HCT116 (cell line): ENCODE results near the gene RFLNA. TPM values are rescaled to one million over a fixed set of nuclear protein-coding genes. Genes with fewer than 3 reads are reported as not detected.

Source experiments
- ATAC-seq: fragments of 200-7000 bp; cut with Tn5 transposase; 2 replicates; pipeline ENCODE4 v1.9.1; 2020; ENCODE audit warnings: mild to moderate bottlenecking, moderate library complexity
- BruUV-seq: library from RNA; stranded (reverse); fragments of 400-500 nt; replicated peaks from 2 replicates; lab custom pipeline; 2021; lab: Mats Ljungman, UMichigan
- CTCF ChIA-PET: fragments of 300-600 bp; sonication (Branson Sonifier 250); formaldehyde crosslinking; loops from one replicate; lab custom pipeline; 2021; ENCODE audit warnings: antibody characterized with exemption; lab: Charles Lee
- POLR2A ChIA-PET: fragments of 300-600, 350-600 bp; sonication (Branson Sonifier 250); formaldehyde crosslinking; loops from one replicate; lab custom pipeline; 2021; ENCODE audit warnings: antibody characterized with exemption; lab: Charles Lee
- RAD21 ChIA-PET, 2 experiments: fragments of 300-600 bp; sonication (Branson Sonifier 250); formaldehyde crosslinking; loops; one replicate each; lab custom pipeline; 2023; ENCODE audit warnings: low total read pairs in 2 of 2; ENCODE audit not compliant: uncharacterized antibody in 2 of 2, unreplicated experiment in 2 of 2, low non-redundant PET in 1 of 2; lab: Charles Lee
- DNase-seq: peaks from one replicate; pipeline ENCODE4 v3.0.0-alpha.2; 2010; ENCODE audit warnings: low read depth, low spot score
- H2AFZ ChIP-seq: fragments of 200-600 bp; shearing (Covaris generic), sonication (generic); 2 replicates; pipeline ENCODE4 v1.6.1; 2017; ENCODE audit warnings: low read depth, mixed run types, mixed read lengths, antibody characterized with exemption, low read length; ENCODE audit not compliant: poor library complexity, severe bottlenecking
- H3K27ac ChIP-seq: 2 replicates; pipeline ENCODE4 v1.5.1; 2012; ENCODE audit warnings: low read depth, low read length
- H3K27me3 ChIP-seq: fragments of 200-600 bp; sonication (generic); 2 replicates; pipeline ENCODE4 v1.6.1; 2016; ENCODE audit warnings: mixed run types, low read length, mixed read lengths; ENCODE audit not compliant: insufficient read depth
- H3K36me3 ChIP-seq, 2 experiments: fragments of 200-500 bp in 1 of 2; fragments of 200-600 bp in 1 of 2; sonication (Bioruptor generic) in 1 of 2; sonication (generic) in 1 of 2; 2 replicates each; pipeline versions ENCODE4 v1.5.1 to v1.6.1; 2014 to 2016; ENCODE audit warnings: low read length in 2 of 2, inconsistent platforms in 1 of 2, mixed read lengths in 1 of 2, mixed run types in 1 of 2; ENCODE audit not compliant: insufficient read depth in 2 of 2, control insufficient read depth in 1 of 2
- H3K4me1 ChIP-seq, 2 experiments: fragments of 200-600 bp in 1 of 2; sonication (generic) in 1 of 2; 2 replicates each; pipeline versions ENCODE4 v1.5.1 to v1.6.1; 2012 to 2017; ENCODE audit warnings: low read length in 2 of 2, inconsistent platforms in 1 of 2, mild to moderate bottlenecking in 1 of 2, mixed read lengths in 1 of 2, mixed run types in 1 of 2, moderate library complexity in 1 of 2; ENCODE audit not compliant: insufficient read depth in 2 of 2, control insufficient read depth in 1 of 2
- H3K4me2 ChIP-seq: fragments of 200-600 bp; sonication (generic); 2 replicates; pipeline ENCODE4 v1.6.1; 2017; ENCODE audit warnings: mixed run types, low read length, mixed read lengths
- H3K4me3 ChIP-seq, 2 experiments: fragments of 200-600 bp in 1 of 2; sonication (generic) in 1 of 2; replicated peaks in 1 of 2; 2 replicates each; pipeline ENCODE4 v1.5.1; 2011 to 2016; ENCODE audit warnings: low read length in 2 of 2, control low read depth in 1 of 2, low read depth in 1 of 2, mild to moderate bottlenecking in 1 of 2, mixed read lengths in 1 of 2, mixed run types in 1 of 2
- H3K79me2 ChIP-seq: fragments of 200-600 bp; sonication (generic); 2 replicates; pipeline ENCODE4 v1.6.1; 2017; ENCODE audit warnings: mild to moderate bottlenecking, mixed run types, low read length, moderate library complexity, mixed read lengths; ENCODE audit not compliant: insufficient read depth
- H3K9ac ChIP-seq: fragments of 200-600 bp; sonication (generic); 2 replicates; pipeline ENCODE4 v1.6.1; 2016; ENCODE audit warnings: low read length, mixed read lengths
- H3K9me2 ChIP-seq: fragments of 200-600 bp; sonication (generic), shearing (Covaris generic); 2 replicates; pipeline ENCODE4 v1.6.1; 2017; ENCODE audit warnings: mixed run types, mild to moderate bottlenecking, moderate library complexity; ENCODE audit not compliant: insufficient read depth
- H3K9me3 ChIP-seq, 2 experiments: fragments of 200-500 bp in 1 of 2; fragments of 200-600 bp in 1 of 2; sonication (Bioruptor generic) in 1 of 2; sonication (generic) in 1 of 2; 2 replicates each; pipeline ENCODE4 v1.6.1; 2014 to 2017; ENCODE audit warnings: low read length in 2 of 2, mixed read lengths in 2 of 2, inconsistent platforms in 1 of 2, low read depth in 1 of 2, mild to moderate bottlenecking in 1 of 2, mixed run types in 1 of 2, moderate library complexity in 1 of 2; ENCODE audit not compliant: control insufficient read depth in 1 of 2, insufficient read depth in 1 of 2
- H4K20me1 ChIP-seq: fragments of 200-600 bp; sonication (generic), shearing (Covaris generic); 2 replicates; pipeline ENCODE4 v1.6.1; 2017; ENCODE audit warnings: mixed run types, mild to moderate bottlenecking, moderate library complexity; ENCODE audit not compliant: insufficient read depth
- CBX3 ChIP-seq: IDR thresholded peaks from 2 replicates; pipeline ENCODE4 v1.6.1; 2012; ENCODE audit warnings: low read depth
- EGR1 ChIP-seq: IDR thresholded peaks from 2 replicates; pipeline ENCODE4 v1.6.1; 2012; ENCODE audit warnings: low read depth
- EZH2 ChIP-seq: fragments of 200-600 bp; sonication (generic); IDR thresholded peaks from 2 replicates; pipeline ENCODE4 v1.6.1; 2017; ENCODE audit warnings: antibody characterized with exemption, mixed run types
- EZH2phosphoT487 ChIP-seq: fragments of 200-600 bp; IDR thresholded peaks from 2 replicates; pipeline ENCODE4 v1.6.1; 2018; ENCODE audit warnings: antibody characterized with exemption, borderline replicate concordance
- FOSL1 ChIP-seq: IDR thresholded peaks from 2 replicates; pipeline ENCODE4 v1.6.1; 2012; ENCODE audit warnings: low read depth
- POLR2A ChIP-seq: IDR thresholded peaks from 2 replicates; pipeline ENCODE4 v1.7.0; 2011; ENCODE audit warnings: borderline replicate concordance; ENCODE audit not compliant: insufficient read depth, insufficient read length; ENCODE audit errors: extremely low read depth
- POLR2AphosphoS5 ChIP-seq: IDR thresholded peaks from 2 replicates; pipeline ENCODE4 v1.6.1; 2011; ENCODE audit warnings: mild to moderate bottlenecking, low read depth, low read length, moderate library complexity
- RAD21 ChIP-seq: IDR thresholded peaks from 2 replicates; pipeline ENCODE4 v1.6.1; 2012; ENCODE audit warnings: low read depth, mild to moderate bottlenecking
- SIN3A ChIP-seq: IDR thresholded peaks from 2 replicates; pipeline ENCODE4 v1.6.1; 2012; ENCODE audit warnings: low read depth
- SP1 ChIP-seq: IDR thresholded peaks from 2 replicates; pipeline ENCODE4 v1.6.1; 2012; ENCODE audit warnings: low read depth
- SRF ChIP-seq: IDR thresholded peaks from 2 replicates; pipeline ENCODE4 v1.6.1; 2012; ENCODE audit warnings: low read depth
- YY1 ChIP-seq: IDR thresholded peaks from 2 replicates; pipeline ENCODE4 v1.6.1; 2011; ENCODE audit warnings: low read length, low read depth, moderate library complexity, mild to moderate bottlenecking; ENCODE audit not compliant: insufficient replicate concordance; ENCODE audit errors: extremely low read depth
- ZFX ChIP-seq: fragments of 450-650 bp; IDR thresholded peaks from 2 replicates; pipeline ENCODE4 v1.6.1; 2017
- ZNF274 ChIP-seq: fragments of 200-500 bp; sonication (Bioruptor generic); IDR thresholded peaks from 2 replicates; pipeline ENCODE4 v1.6.1; 2014; ENCODE audit warnings: mild to moderate bottlenecking, low read depth, low read length, inconsistent platforms
- intact Hi-C: fragments of 100-400 bp; cut with micrococcal nuclease; formaldehyde crosslinking; loops from 2 replicates; pipeline ENCODE4 v1.10.0; 2022
- total RNA-seq: library from RNA; stranded (reverse); gene quantifications from one replicate; pipeline ENCODE4 v1.2.1, GENCODE V29; 2021; ENCODE audit not compliant: unreplicated experiment
- TF ChIP-seq, protein P1 (sequence below): IDR thresholded peaks from 2 replicates; pipeline ENCODE4 v1.6.1; 2012
- TF ChIP-seq, protein P2 (sequence below): IDR thresholded peaks from 2 replicates; pipeline ENCODE4 v1.6.1; 2011; ENCODE audit warnings: mild to moderate bottlenecking, low read length, moderate library complexity; ENCODE audit not compliant: insufficient replicate concordance; ENCODE audit errors: extremely low read depth
- TF ChIP-seq, protein P3 (sequence below), 3 experiments: fragments of 200-600 bp in 1 of 3; sonication (generic) in 1 of 3; IDR thresholded peaks in 2 of 3; conservative IDR thresholded peaks in 1 of 3; 2 replicates each; pipeline ENCODE4 v1.5.1; 2012 to 2017; ENCODE audit warnings: low read depth in 2 of 3, low read length in 2 of 3, antibody characterized with exemption in 1 of 3, borderline replicate concordance in 1 of 3, control low read depth in 1 of 3, mild to moderate bottlenecking in 1 of 3, mixed read lengths in 1 of 3, mixed run types in 1 of 3, moderate library complexity in 1 of 3; ENCODE audit not compliant: insufficient read depth in 1 of 3

RFLNA gene
- total RNA-seq, 1 experiment from 2014 or later: not detected

DNA sequence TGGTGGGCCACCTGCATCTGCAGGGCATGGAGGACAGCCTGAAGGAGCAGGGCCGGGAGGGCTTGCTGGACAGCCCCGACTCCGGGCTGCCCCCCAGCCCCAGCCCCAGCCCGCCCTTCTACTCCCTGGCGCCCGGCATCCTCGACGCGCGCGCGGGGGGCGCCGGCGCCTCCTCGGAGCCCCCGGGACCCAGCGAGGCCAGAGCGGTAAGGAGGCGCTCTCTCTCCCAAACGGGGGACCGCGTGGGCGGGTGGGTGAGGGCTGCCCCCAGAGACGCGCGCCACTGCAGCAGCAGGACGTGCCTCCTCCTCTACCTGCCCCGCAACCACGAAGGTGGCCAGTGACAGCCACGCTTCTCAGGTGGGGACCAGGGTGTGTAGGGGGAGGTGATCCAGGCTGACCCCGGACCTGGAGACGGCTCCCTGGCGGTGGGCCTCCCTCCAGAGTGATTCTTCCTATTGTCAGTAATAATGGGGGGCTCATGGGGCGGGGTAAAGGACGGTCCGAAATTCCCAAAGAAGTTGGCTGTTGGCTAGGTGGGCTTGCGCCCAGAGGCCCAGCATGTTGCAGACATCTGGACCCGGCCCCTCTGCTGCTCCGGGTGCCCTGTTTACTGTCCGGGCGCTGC is 652 bp downstream of the RFLNA start:
- CTCF ChIA-PET: no interaction called here
- no peaks in the 10 kb centered on the region for H3K4me1 ChIP-seq
- no peak overlapping the region for H3K4me2 ChIP-seq
- no peaks in the 10 kb centered on the region for H4K20me1 ChIP-seq
- intact Hi-C loops: no loop called here
- no peak overlapping the region for H3K27ac ChIP-seq
- H3K4me3 ChIP-seq: no peak overlapping the region
- no peak overlapping the region for H2AFZ ChIP-seq
- DNase-seq: no peak
- TF ChIP-seq EZH2phosphoT487 (no peak), POLR2A (no peak), ZFX (no peak), ZNF274 (no peak), FOSL1 (no peak), EZH2 (no peak), SRF (no peak), YY1 (no peak), CBX3 (no peak), RAD21 (no peak), POLR2AphosphoS5 (no peak), EGR1 (no peak), SIN3A (no peak), SP1 (no peak)
- TF ChIP-seq, protein P1, sequence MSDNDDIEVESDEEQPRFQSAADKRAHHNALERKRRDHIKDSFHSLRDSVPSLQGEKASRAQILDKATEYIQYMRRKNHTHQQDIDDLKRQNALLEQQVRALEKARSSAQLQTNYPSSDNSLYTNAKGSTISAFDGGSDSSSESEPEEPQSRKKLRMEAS: no peak
- TF ChIP-seq, protein P2, sequence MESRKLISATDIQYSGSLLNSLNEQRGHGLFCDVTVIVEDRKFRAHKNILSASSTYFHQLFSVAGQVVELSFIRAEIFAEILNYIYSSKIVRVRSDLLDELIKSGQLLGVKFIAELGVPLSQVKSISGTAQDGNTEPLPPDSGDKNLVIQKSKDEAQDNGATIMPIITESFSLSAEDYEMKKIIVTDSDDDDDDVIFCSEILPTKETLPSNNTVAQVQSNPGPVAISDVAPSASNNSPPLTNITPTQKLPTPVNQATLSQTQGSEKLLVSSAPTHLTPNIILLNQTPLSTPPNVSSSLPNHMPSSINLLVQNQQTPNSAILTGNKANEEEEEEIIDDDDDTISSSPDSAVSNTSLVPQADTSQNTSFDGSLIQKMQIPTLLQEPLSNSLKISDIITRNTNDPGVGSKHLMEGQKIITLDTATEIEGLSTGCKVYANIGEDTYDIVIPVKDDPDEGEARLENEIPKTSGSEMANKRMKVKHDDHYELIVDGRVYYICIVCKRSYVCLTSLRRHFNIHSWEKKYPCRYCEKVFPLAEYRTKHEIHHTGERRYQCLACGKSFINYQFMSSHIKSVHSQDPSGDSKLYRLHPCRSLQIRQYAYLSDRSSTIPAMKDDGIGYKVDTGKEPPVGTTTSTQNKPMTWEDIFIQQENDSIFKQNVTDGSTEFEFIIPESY: no peak
- TF ChIP-seq, protein P3, sequence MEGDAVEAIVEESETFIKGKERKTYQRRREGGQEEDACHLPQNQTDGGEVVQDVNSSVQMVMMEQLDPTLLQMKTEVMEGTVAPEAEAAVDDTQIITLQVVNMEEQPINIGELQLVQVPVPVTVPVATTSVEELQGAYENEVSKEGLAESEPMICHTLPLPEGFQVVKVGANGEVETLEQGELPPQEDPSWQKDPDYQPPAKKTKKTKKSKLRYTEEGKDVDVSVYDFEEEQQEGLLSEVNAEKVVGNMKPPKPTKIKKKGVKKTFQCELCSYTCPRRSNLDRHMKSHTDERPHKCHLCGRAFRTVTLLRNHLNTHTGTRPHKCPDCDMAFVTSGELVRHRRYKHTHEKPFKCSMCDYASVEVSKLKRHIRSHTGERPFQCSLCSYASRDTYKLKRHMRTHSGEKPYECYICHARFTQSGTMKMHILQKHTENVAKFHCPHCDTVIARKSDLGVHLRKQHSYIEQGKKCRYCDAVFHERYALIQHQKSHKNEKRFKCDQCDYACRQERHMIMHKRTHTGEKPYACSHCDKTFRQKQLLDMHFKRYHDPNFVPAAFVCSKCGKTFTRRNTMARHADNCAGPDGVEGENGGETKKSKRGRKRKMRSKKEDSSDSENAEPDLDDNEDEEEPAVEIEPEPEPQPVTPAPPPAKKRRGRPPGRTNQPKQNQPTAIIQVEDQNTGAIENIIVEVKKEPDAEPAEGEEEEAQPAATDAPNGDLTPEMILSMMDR (IDR thresholded peaks at IDR 0.05 in 2 of 3, conservative IDR thresholded peaks at IDR 0.05 in 1 of 3; ENCODE audit: borderline replicate concordance in 1 of 3, insufficient read depth in 1 of 3, low read depth in 2 of 3, low read length in 2 of 3): no peak
- TF ChIP-seq, all 23 proteins: peak for 0
- no TSS peak for BruUV-seq
- Histone ChIP-seq H3K9ac (no peak overlapping the region), H3K36me3 (no peaks in the 10 kb centered on the region), H3K79me2 (no peaks in the 10 kb centered on the region), H3K9me3 (no peaks in the 10 kb centered on the region), H3K9me2 (no peaks in the 10 kb centered on the region), H3K27me3 (no peaks in the 10 kb centered on the region)
- RAD21 ChIA-PET: no interaction called here
- POLR2A ChIA-PET: no interaction called here
- 0 out of 2 replicates have a peak, but pooled peaks have one; percentile 12 for ATAC-seq
